GM18526 (cell line): ENCODE results near the gene ZBTB7B.
A peak's percentile ranks its signal among the peaks of the same experiment; 100 is the strongest.

Experiments used
- POLR2A ChIP-seq: IDR thresholded peaks from 3 replicates; pipeline ENCODE4 v1.6.1; 2011; ENCODE audit not compliant: insufficient read length; ENCODE audit errors: extremely low read depth

ZBTB7B gene

DNA sequence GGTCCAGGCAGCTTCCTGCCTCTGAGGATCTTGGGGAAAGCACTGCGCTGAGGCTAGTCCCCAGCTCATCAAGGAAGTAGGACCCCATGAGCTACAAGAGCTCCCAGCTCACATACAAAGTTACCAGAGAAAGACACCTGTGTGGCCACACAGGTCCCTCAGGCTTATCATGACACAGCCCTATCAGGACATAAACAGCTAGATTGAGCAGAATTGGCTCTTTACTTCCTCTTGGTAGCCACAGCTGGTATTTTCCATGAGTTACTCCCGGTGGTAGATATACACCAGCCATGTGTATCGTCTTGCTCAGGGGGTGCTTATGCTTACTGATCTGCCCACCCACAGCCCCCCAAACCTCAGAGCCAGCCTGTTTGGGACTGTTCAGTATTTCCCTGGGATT lies 8.0 kb upstream of the ZBTB7B start:
- no peak for TF ChIP-seq POLR2A

DNA sequence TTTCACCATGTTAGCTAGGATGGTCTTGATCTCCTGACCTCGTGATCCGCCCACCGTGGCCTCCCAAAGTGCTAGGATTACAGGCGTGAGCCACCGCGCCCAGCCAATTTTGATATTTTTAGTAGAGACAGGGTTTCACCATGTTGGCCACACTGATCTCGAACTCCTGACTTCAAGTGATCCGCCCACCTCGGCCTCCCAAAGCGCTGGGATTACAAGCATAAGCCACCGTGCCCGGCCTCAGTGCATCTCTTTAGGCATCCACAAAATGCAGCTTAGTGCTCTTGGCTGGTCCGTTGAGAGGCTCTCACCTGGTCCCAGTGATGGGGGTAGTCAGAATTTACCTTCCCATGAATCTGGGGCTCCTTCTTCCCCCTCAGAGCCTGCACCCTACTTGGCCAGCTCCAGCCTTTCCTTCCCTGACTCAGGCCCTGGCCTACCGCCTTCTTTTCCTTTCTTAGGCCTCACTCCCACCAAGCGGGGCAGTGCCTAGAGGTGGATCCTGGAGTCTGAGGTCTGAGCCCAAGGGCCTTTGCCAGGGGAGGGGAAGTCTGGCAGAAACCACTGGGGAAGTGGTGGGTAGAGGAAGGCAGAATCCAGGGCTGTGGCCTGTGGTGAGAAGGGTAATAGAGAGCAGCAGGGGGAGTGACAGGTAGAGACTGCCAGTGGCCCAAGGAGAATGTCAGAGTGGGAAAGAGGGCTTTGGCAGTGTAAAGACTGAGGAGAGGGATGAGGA lies 5.5 kb upstream of the ZBTB7B start:
- TF ChIP-seq POLR2A: no peak

DNA sequence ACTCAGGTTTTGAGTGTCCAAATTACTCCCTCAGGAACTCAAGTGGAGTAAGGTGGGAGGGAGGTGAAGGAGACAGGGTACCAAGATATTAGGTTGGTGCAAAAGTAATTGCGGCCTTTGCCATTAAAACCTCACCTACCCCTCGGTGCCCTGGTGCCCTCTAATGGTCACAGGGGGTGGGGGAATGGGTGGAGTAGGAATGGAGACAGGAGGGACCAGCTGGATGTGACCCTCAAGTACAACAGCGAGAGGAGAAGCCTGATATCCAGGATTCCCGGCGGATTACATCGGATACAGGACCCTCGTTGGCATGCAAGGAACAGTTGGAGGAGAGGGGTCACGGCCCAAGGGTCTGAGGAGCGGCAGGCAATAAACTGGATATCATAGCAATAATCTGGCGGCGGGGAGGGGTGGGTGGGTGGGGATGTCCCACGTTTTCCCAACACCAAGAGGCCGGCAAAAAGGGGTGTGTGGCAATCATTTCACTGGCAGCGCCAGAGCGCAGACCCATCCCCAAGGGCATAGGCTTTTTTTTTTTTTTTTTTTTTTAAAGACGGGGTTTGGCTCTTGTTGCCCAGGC lies 4.3 kb upstream of the ZBTB7B start:
- TF ChIP-seq POLR2A: no peak

DNA sequence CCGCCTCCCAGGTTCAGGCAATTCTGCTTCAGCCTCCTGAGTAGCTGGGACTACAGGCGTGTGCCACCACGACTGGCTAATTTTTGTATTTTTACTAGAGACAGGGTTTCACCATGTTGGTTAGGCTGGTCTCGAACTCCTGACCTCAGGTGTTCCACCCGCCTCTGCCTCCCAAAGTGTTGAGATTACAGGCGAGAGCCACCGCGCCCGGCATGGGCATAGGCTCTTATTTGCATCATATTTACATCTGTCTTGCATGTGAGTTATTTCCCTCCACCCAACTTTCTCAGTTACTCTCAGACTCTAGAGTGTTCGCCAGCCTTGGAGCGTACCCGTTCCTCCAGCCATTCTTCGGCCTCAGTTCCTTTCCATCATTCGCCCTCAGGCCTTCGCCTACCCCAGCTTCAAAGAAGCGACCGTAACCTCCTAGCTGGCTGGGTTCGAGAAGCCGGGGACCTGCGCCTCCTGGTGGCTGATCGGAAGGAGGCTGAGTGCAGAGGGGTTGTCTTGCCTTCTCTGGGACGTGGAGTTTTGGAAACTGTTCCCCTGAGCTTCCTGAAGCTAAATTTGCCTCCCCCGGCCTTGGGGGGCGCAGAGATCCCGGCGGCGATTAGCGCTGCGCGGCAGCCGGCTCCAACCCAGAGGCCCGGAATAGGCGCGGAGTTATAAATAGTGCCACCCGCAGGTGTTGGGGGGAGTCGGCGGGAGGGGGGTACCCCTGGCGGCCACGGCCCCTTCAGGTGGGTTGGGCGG lies 3.6 kb upstream of the ZBTB7B start:
- peak; percentile 58 for TF ChIP-seq POLR2A

DNA sequence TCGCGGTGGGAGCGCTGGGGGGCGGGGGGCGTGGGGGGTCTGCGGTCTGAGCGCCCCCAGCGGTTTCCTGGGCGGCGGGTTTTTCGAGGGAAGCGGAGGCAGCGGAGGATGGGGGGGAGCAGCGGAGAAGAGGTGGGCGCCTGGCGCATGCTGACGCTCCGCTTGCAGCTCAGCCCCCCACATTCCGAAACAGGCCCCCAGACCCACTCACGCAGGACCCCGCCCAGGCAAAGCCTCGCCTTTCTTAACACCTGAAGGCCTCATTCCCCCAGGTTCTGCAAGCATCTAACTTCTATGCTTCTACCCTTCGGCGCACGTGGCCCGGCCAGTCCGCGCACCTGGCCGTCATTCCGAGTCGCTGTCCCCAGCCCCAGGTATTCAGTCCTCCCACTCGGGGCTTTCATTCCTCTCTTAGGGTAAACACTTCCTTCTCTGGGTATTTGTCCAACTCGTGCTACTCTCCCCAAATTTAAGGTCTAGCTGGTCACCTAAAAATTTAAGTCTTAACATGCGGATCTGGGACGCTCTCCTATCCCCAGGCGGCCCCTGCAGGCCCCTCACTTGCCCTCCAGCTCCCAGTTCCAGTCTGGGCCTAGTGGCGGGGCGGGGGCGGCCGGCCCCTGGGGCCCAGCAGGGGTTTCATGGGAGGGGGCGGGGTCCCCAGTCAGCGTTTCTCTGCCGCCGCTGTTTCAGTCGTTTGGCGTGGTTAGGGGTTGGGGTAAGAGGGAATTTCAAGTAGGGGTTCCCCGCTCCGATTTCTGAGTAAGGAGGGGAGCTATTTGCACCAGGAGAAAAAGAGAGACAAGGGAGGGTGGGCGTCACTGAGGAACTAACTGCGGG lies 2.8 kb upstream of the ZBTB7B start:
- no peak for TF ChIP-seq POLR2A

DNA sequence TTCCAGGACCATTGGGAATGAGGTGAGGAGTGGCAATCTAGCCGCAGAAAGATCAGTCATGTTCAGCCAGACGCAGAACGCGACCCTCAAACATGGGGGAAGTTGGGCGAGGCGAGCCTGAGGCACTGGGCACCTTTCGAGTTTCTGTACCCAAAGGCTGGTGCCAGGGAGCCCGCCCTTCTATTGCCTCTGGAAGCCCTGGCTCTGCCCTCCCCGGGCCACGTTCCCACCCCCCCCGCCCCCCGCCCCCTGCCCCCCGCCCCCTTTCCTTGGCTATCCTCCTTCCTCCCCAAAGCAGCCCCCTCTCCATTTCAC lies 2.2 kb upstream of the ZBTB7B start:
- TF ChIP-seq POLR2A: peak; percentile 4

DNA sequence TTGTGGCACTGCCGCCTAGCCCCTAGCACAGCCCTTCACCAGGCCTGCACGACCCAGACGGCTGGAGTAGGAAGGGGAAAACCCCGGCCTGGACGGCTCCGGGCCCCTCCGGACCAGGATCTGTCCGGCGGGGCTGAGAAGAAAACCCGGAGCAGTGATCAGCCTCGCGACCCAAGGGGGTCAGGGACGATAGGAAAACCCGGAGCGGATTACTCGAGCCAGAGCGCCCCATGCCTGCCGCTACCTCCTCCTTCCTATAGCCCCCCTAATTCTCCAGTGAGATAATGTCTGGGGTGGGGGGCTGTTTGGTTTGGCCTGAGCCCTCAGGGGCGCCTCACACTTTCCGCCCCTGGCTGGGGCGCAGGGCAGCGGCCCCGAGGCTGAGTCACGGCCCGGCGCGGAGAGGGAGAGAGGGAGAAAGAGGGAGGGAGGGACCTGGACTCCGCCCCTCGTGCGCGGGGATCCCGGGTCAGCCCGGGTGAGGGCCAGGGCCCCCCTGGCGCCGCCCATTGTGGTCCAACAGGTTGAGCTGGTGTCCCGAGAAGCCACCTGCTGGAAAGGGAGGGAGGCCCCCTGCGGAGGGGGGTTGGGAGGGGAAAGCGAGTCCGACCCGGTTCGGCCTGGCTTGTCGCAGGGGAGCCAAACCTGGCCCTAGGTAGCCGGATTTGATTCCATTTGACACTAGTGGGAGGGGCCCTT lies 1.7 kb upstream of the ZBTB7B start:
- TF ChIP-seq POLR2A: peak; percentile 44

DNA sequence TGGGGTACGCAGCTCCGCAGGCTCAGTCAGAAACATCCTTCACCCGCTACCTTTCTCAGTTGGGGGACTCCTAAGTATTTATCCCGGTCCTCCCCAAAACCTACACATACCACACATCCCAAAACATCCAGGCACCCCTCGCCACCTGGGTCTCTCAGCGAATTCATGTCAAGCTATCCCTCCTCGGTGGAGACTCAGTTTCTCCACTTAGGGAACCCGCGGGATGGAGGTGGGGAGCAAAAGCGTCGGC lies 1.3 kb upstream of the ZBTB7B start:
- TF ChIP-seq POLR2A: no peak

DNA sequence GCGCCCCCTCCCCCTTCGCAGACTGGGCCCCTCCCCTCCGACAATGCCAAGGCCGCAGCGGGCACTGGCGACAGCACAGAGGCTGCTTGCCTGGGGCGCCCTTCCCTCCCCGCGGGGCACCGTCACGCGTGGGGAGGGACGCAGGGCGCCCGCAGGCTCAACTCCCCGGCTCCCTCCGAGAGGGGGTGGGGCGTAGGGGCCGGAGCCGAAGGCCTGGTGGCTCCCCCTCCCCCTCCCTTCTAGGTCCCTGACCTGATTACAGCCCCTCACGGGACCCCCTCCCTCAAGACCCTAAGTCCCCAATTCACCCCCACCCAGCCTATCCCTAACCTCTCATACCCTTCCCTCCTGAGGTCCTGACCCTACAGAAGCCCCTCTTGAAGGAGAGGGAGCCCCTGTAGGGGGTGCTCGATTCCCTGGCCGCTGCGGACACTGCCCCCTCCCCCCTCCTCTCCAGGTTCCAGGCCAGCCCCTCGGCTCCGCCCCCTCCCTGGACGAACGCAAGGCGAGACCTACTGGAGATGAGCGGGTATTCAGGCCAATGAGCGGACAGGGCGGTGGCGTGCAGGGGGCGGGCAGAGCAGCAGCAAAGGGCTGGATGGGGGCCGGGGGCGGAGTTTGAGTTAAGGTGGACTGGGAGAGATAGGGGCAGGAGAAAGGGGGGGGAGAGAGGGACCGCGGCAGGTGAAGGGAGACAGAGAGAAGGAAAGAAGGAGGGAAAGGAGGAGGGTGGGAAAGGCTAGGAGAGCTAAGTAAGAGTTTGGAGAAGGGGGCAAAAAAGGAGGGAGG lies 733 bp upstream of the ZBTB7B start:
- no peak for TF ChIP-seq POLR2A

DNA sequence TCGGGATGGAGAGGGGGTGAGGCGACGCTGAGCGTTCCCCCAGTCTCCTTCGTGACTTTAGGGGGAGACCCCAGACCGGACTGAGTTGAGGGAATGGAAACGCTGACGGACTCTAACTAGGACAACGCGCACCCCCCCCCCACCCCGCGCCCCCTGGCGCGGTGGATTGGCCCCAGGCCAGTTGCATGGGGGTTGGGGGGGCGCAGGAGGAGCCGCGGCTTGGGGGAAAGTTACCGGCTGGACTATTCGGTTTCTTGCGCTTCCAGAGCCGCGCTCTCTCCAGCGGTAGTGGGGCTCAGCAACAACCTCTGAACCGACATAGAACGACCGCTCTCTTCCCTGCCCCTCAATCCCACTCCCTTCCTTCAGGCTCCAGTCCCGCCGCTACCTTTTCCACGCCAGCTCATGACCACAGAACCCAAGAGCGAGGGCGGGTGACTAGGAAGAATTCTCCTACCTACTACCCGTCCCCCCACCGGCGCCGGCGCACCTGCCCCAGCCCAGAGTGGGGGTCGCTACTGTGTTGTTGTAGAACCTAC lies 694 bp downstream of the ZBTB7B start:
- TF ChIP-seq POLR2A: no peak

DNA sequence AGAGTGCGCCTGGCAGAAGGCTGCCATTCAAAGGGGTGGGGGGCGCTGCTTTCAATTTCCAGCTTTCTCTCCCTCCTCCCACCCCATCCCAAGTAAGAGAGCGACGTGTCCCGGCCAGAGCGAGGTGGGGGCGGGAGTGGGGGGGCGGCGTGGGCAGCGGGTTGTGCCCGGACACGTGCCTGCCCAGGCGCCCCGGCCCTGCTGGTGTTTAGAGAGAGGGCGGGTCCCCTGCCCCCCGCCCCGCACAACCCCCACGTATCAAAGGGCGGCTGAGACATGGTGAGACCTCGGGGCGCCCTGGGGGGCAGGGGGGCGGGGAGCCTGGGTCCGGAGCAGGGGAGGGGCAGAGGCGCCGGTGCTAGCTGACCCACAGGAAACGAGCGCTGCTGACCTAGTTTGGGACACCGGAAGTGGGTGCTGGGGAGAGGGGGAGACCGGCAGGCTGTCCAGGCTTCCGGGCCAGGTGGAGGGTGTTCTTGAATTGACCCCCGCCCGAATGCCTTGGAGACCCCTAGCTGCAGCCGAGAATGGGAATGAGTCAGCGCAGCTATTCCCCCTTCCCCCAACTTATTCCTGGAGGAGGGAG lies 1.3 kb downstream of the ZBTB7B start:
- no peak for TF ChIP-seq POLR2A

DNA sequence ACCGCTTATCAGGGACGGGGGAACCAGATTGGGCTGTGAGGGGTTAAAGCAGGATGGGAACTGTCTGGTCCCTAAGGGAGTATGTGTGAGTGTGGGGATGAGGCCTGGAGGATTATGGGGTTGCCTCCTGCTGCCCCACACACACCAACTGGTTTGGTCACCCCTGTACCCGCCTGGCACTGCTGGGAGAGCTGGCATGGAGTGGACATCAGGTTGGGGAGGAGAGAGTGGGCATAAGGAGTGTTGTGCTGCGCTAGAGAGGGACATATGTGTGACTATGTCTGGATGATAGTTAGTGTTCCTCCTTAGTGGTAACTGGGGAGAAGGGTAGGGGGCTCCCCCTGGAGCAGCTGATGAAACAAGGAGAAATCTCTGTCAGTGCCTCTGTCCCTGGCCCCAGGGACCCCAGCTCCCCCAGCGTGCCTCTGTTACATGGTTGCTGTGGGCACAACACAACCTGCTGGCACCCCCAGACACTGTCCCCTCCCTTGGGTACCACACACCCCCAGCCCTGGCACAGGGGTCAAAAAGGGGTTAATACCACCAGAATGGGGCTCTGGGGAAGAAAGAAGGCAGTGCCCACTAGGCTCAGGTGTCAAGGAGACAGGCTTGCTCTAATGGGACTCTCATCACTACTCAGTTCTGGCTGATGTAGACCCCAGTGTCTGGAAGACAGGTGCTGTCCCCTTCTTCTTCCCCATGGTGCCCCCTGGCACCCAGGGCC lies 1.9 kb downstream of the ZBTB7B start:
- TF ChIP-seq POLR2A: no peak
